ENCODE measurements around the gene GPR173. TPM values are rescaled to one million over a fixed set of nuclear protein-coding genes. Genes with fewer than 3 reads are reported as not detected.

Gene GPR173
- total RNA-seq, 1 donor from 2014 or later = 4.8 TPM

DNA sequence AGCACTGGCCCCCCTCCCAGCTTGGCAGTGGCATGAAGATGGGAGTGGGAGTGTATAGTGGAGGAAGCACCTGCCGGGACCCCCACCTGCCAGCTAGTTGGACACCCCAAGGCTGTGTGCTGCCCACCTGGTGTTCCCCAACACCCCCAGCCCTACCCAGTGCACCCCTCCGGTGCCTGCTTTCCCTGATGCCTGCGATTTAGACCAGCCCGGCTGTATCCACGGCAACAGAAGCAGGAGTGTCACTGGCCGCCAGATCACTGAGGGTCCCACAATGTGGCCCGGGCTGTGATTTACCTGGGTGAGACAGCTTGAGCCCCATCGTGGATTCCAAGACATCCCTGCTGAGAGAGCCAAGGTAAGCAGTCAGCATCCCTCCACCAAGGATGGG lies 533 bp downstream of the GPR173 start:
- Histone ChIP-seq H3K27me3 (ENCODE audit: control insufficient read depth, insufficient read depth, low read length) (no peaks in the 10 kb centered on the region), H3K36me3 (ENCODE audit: control insufficient read depth, insufficient read depth, low read length) (no peaks in the 10 kb centered on the region), H3K4me3 (ENCODE audit: low read depth, low read length) (peak overlapping the region; percentile 59)
- TF ChIP-seq, protein P1, sequence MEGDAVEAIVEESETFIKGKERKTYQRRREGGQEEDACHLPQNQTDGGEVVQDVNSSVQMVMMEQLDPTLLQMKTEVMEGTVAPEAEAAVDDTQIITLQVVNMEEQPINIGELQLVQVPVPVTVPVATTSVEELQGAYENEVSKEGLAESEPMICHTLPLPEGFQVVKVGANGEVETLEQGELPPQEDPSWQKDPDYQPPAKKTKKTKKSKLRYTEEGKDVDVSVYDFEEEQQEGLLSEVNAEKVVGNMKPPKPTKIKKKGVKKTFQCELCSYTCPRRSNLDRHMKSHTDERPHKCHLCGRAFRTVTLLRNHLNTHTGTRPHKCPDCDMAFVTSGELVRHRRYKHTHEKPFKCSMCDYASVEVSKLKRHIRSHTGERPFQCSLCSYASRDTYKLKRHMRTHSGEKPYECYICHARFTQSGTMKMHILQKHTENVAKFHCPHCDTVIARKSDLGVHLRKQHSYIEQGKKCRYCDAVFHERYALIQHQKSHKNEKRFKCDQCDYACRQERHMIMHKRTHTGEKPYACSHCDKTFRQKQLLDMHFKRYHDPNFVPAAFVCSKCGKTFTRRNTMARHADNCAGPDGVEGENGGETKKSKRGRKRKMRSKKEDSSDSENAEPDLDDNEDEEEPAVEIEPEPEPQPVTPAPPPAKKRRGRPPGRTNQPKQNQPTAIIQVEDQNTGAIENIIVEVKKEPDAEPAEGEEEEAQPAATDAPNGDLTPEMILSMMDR (IDR thresholded peaks at IDR 0.05; ENCODE audit: insufficient read depth, low read length, poor library complexity, severe bottlenecking) = no peak
- DNase-seq (ENCODE audit: low read depth) = no peak

DNA sequence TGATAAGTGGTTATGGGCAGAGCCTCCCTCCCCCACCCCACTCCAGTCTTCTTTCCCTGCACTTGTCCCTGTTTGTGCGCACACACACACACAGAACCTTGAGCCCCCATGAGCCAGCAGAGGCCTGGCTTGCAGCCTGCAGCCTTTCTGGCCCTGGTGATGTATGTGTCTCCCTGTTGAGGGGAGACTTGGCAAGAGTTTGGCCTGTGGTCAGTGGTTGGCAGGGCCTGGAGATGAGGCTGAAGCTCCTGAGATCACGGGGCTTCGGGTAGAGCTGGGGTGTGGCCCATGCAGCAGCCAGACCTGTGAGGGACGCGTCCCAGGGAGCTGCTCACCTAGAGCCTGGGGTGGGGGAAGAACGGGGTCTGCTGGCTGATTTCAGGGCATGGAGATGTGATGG lies 2.3 kb downstream of the GPR173 start:
- DNase-seq (ENCODE audit: low read depth) = no peak
- no peaks in the 10 kb centered on the region for H3K27me3 ChIP-seq (ENCODE audit: control insufficient read depth, insufficient read depth, low read length)
- TF ChIP-seq, protein P1 (IDR thresholded peaks at IDR 0.05; ENCODE audit: insufficient read depth, low read length, poor library complexity, severe bottlenecking) = no peak
- H3K36me3 ChIP-seq (ENCODE audit: control insufficient read depth, insufficient read depth, low read length) = no peaks in the 10 kb centered on the region
- no peak overlapping the region for H3K4me3 ChIP-seq (ENCODE audit: low read depth, low read length)

DNA sequence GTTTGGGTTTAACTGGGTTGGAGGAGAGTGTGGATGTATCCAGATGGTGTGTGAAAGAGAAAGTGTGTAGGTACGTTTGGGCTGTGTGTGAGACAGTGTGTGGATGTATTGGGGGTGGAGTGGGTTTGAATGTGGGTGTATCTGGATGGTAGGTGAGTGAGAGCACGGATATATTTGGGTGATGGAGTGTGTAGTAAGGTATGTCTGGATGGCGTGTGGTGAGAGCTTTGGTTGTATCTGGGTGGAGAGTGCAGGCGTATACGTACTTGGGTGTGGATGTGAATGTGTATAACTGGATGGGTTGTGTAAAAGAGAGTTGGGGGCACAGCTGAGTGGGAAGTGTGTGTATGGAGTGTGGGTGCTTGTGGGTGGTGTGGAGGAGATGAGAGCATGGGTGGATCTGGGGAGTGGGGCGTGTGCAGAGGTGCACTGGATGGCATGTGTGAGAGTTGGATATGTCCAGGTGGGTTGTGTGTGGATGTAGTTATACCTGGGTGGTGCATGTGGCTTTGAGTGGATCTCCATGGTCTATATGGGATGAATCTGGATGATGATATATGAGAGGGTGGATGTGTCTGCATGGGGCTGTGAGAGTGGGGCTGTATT lies 6.8 kb downstream of the GPR173 start:
- no peak for DNase-seq (ENCODE audit: low read depth)
- H3K36me3 ChIP-seq (ENCODE audit: control insufficient read depth, insufficient read depth, low read length) = no peaks in the 10 kb centered on the region
- TF ChIP-seq, protein P1 (IDR thresholded peaks at IDR 0.05; ENCODE audit: insufficient read depth, low read length, poor library complexity, severe bottlenecking) = no peak
- no peaks in the 10 kb centered on the region for H3K27me3 ChIP-seq (ENCODE audit: control insufficient read depth, insufficient read depth, low read length)
- H3K4me3 ChIP-seq (ENCODE audit: low read depth, low read length) = no peak overlapping the region

DNA sequence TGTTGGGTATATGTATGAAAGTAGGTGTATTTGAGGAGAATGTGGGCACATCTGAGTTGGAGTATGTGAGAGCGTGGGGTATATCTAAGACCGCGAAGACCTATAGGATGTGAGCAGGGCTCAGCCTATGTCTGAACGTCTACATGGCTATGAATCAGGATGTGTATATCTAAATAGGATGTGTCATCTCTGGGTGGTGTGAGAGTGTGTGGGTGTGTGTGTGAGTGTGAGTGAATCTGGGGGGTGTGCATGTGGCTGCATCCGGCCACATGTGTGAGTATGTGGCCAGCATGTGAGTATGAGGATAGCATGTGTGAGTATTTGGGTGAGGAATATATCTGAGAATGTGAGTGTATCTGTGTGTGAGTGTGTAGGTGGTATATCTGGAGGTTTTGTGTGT lies 7.7 kb downstream of the GPR173 start:
- DNase-seq (ENCODE audit: low read depth) = no peak
- no peaks in the 10 kb centered on the region for H3K27me3 ChIP-seq (ENCODE audit: control insufficient read depth, insufficient read depth, low read length)
- H3K4me3 ChIP-seq (ENCODE audit: low read depth, low read length) = no peak overlapping the region
- no peaks in the 10 kb centered on the region for H3K36me3 ChIP-seq (ENCODE audit: control insufficient read depth, insufficient read depth, low read length)
- TF ChIP-seq, protein P1 (IDR thresholded peaks at IDR 0.05; ENCODE audit: insufficient read depth, low read length, poor library complexity, severe bottlenecking) = no peak

DNA sequence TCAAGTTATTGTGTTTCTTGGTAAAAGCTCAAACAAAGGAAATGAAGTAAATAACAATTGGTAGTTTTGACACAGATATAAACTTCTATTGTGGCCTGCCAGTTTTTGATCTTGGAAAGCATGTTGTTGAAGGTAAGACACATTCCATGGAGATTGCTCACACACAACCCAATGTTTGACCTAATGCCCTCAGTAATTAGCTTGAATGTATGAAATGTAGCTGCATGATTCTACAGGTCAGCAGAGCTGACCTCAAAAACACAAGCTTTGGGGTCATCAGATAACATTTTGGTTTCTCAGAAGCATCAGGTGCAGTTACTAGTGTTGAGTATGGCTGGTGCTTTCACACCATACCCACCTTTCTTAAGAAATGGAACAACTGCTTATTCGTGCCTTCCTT lies 16.5 kb downstream of the GPR173 start:
- TF ChIP-seq, protein P1 (IDR thresholded peaks at IDR 0.05; ENCODE audit: insufficient read depth, low read length, poor library complexity, severe bottlenecking) = no peak
- no peaks in the 10 kb centered on the region for H3K27me3 ChIP-seq (ENCODE audit: control insufficient read depth, insufficient read depth, low read length)
- DNase-seq (ENCODE audit: low read depth) = no peak
- no peak overlapping the region for H3K4me3 ChIP-seq (ENCODE audit: low read depth, low read length)
- no peaks in the 10 kb centered on the region for H3K36me3 ChIP-seq (ENCODE audit: control insufficient read depth, insufficient read depth, low read length)

DNA sequence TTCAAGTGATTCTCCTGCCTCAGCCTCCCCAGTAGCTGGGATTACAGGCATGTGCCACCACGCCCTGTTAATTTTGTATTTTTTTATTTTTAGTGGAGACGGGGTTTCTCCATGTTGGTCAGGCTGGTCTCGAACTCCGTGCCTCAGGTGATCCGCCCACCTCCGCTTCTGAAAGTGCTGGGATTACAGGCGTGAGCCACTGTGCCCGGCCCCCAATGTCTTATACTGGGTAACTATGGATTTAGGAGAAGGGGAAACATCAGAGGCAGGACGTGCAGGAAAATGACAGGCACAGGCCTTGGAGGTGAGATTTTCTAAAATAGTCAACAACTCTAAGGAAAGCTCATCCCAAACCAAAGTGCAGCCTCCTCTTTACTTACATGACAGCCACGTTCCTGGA lies 22.5 kb downstream of the GPR173 start:
- DNase-seq (ENCODE audit: low read depth) = no peak
- TF ChIP-seq, protein P1 (IDR thresholded peaks at IDR 0.05; ENCODE audit: insufficient read depth, low read length, poor library complexity, severe bottlenecking) = no peak
- H3K27me3 ChIP-seq (ENCODE audit: control insufficient read depth, insufficient read depth, low read length) = no peaks in the 10 kb centered on the region
- no peak overlapping the region for H3K4me3 ChIP-seq (ENCODE audit: low read depth, low read length)
- H3K36me3 ChIP-seq (ENCODE audit: control insufficient read depth, insufficient read depth, low read length) = no peaks in the 10 kb centered on the region
